Lower leg skin (tissue), 3 donors: ENCODE results near the gene KIF15.

Experiments used
- POLR2A ChIP-seq, 2 donors: fragments of 450-650 bp; IDR thresholded peaks; one replicate each; pipeline ENCODE4 v1.6.1; 2016 to 2017; ENCODE audit warnings: antibody characterized with exemption in 2 of 2, mild to moderate bottlenecking in 1 of 2, moderate library complexity in 1 of 2
- TF ChIP-seq, protein P1 (sequence below), 3 donors: fragments of 450-650 bp; IDR thresholded peaks; one replicate each; pipeline ENCODE4 v1.5.1; 2016; ENCODE audit warnings: antibody characterized with exemption in 3 of 3, mild to moderate bottlenecking in 3 of 3, moderate library complexity in 2 of 3

DNA sequence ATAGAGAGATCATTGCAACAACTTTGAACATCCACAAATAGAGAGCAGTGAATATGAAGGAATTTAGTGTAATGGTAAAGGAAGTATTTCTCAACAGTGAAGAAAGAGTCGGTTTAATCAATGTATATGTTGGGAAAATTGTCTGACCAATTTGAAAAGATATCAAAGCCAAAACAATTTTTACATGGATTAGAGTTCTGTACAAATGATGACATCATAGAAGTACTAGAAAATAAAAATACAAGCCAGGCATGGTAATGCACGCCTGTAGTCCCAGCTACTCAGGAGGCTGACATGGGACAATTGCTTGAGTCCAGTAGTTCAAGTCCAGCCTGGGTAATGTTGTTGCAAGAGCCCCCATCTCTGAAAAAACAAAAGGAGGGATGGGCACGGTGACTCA, 74.1 kb downstream of the KIF15 start:
- TF ChIP-seq, protein P1, sequence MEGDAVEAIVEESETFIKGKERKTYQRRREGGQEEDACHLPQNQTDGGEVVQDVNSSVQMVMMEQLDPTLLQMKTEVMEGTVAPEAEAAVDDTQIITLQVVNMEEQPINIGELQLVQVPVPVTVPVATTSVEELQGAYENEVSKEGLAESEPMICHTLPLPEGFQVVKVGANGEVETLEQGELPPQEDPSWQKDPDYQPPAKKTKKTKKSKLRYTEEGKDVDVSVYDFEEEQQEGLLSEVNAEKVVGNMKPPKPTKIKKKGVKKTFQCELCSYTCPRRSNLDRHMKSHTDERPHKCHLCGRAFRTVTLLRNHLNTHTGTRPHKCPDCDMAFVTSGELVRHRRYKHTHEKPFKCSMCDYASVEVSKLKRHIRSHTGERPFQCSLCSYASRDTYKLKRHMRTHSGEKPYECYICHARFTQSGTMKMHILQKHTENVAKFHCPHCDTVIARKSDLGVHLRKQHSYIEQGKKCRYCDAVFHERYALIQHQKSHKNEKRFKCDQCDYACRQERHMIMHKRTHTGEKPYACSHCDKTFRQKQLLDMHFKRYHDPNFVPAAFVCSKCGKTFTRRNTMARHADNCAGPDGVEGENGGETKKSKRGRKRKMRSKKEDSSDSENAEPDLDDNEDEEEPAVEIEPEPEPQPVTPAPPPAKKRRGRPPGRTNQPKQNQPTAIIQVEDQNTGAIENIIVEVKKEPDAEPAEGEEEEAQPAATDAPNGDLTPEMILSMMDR (IDR thresholded peaks at IDR 0.05): no peak
- TF ChIP-seq POLR2A (IDR thresholded peaks at IDR 0.05): no peak
